Measurements from ENCODE around the gene MEIS3. TPM values are rescaled to one million over a fixed set of nuclear protein-coding genes. Genes with fewer than 3 reads are reported as not detected.

The MEIS3 gene
- 44.6 TPM for polyA plus RNA-seq (2013, experiment 1 of 2)
- polyA plus RNA-seq (2013, experiment 2 of 2), result 40.4 TPM

- Histone ChIP-seq H2BK5ac (ENCODE audit: low read depth, low read length, poor library complexity, severe bottlenecking) (no peak within 1 kb of the TSS), H3K18ac (ENCODE audit: low read depth in 1 of 2, low read length in 2 of 2) (peak within 1 kb of the TSS; percentile 58 to 91), H4K8ac (ENCODE audit: low read length) (peak within 1 kb of the TSS; percentile 62), H4K91ac (ENCODE audit: low read length) (peak within 1 kb of the TSS; percentile 82), H3K14ac (ENCODE audit: low read length in 2 of 2) (peak within 1 kb of the TSS in 1 of 2 experiments; percentile 94), H3K4me1 (ENCODE audit: control insufficient read depth, insufficient read depth, low read depth, low read length) (peaks cover 15% of the 10 kb centered on the region), H3K27ac (ENCODE audit: low read length, poor library complexity, severe bottlenecking) (no peak within 1 kb of the TSS), H3K23ac (ENCODE audit: low read length in 2 of 2) (peak within 1 kb of the TSS in 1 of 2 experiments; percentile 73), H3K79me1 (replicated peaks; ENCODE audit: low read length, poor library complexity, severe bottlenecking) (no peaks in the 10 kb centered on the region), H3K4ac (ENCODE audit: low read depth in 1 of 2, low read length in 2 of 2) (peak within 1 kb of the TSS; percentile 24 to 44), H2BK120ac (ENCODE audit: low read depth, low read length) (peak within 1 kb of the TSS; percentile 83), H2BK12ac (ENCODE audit: low read length in 2 of 2) (peak within 1 kb of the TSS in 1 of 2 experiments; percentile 42), H3K4me3 (ENCODE audit: insufficient read depth in 1 of 2, low read depth in 1 of 2, low read length in 2 of 2) (peak within 1 kb of the TSS; percentile 56 to 77), H3K9me3 (ENCODE audit: control insufficient read depth, low read length) (no peaks in the 10 kb centered on the region), H2AFZ (ENCODE audit: low read depth, low read length) (no peak within 1 kb of the TSS), H2AK5ac (ENCODE audit: low read length, severe bottlenecking) (no peak within 1 kb of the TSS), H2BK15ac (ENCODE audit: low read depth, poor library complexity, severe bottlenecking) (peak within 1 kb of the TSS; percentile 54), H3K4me2 (ENCODE audit: low read length, poor library complexity, severe bottlenecking) (peak within 1 kb of the TSS; percentile 68), H3K27me3 (ENCODE audit: control insufficient read depth in 1 of 2, insufficient read depth in 1 of 2, low read length in 2 of 2) (peaks cover 62 to 83% of the 10 kb centered on the region in 2 experiments), H3K9ac (ENCODE audit: low read length) (peak within 1 kb of the TSS; percentile 75), H3K36me3 (ENCODE audit: control insufficient read depth in 1 of 2, insufficient read depth in 2 of 2, low read depth in 1 of 2, low read length in 2 of 2) (peaks cover 3 to 8% of the 10 kb centered on the region in 2 experiments)
- 0% methylated on average over 8 of the region's 70 CpGs for WGBS
- no peak for DNase-seq
Measured at GRCh38 chr19:47419030-47419783, at the start of gene MEIS3. TSS of gene MEIS3 (minus strand) at chr19:47419527. CDS start at chr19:47419081, 446 bp downstream.

DNA sequence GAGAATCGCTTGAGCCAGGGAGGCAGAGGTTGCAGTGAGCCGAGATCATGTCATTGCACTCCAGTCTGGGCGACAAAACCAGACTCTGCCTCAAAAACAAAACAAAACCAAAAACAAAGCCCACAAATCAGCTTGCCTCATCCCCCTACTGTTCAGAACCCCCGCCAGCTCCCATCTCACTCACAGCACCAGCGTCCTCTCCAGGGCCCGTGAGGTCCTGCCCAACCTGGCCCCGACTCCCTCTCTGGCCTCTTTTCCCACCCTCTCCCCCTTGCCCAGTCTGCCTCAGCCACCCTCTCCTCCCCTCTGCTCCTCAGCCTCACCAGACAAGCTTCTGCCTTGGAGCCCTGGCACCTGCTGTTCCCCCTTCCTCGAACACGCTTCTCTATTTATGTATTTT is 48.6 kb upstream of the MEIS3 start:
- Histone ChIP-seq H3K79me1 (replicated peaks; ENCODE audit: low read length, poor library complexity, severe bottlenecking) (no peaks in the 10 kb centered on the region), H2AK5ac (ENCODE audit: low read length, severe bottlenecking) (no peak overlapping the region), H3K4ac (ENCODE audit: low read depth in 1 of 2, low read length in 2 of 2) (no peak overlapping the region), H3K9ac (ENCODE audit: low read length) (no peak overlapping the region), H3K23ac (ENCODE audit: low read length in 2 of 2) (no peak overlapping the region), H2BK5ac (ENCODE audit: low read depth, low read length, poor library complexity, severe bottlenecking) (no peak overlapping the region), H3K4me3 (ENCODE audit: insufficient read depth in 1 of 2, low read depth in 1 of 2, low read length in 2 of 2) (no peak overlapping the region), H3K18ac (ENCODE audit: low read depth in 1 of 2, low read length in 2 of 2) (no peak overlapping the region), H3K4me1 (ENCODE audit: control insufficient read depth, insufficient read depth, low read depth, low read length) (peaks cover 6% of the 10 kb centered on the region), H3K14ac (ENCODE audit: low read length in 2 of 2) (no peak overlapping the region), H2BK12ac (ENCODE audit: low read length in 2 of 2) (no peak overlapping the region), H2BK15ac (ENCODE audit: low read depth, poor library complexity, severe bottlenecking) (no peak overlapping the region), H4K8ac (ENCODE audit: low read length) (no peak overlapping the region), H3K27ac (ENCODE audit: low read length, poor library complexity, severe bottlenecking) (no peak overlapping the region), H3K36me3 (ENCODE audit: control insufficient read depth in 1 of 2, insufficient read depth in 2 of 2, low read depth in 1 of 2, low read length in 2 of 2) (no peaks in the 10 kb centered on the region), H3K4me2 (ENCODE audit: low read length, poor library complexity, severe bottlenecking) (no peak overlapping the region), H4K91ac (ENCODE audit: low read length) (no peak overlapping the region), H2AFZ (ENCODE audit: low read depth, low read length) (no peak overlapping the region), H2BK120ac (ENCODE audit: low read depth, low read length) (no peak overlapping the region), H3K9me3 (ENCODE audit: control insufficient read depth, low read length) (no peaks in the 10 kb centered on the region), H3K27me3 (ENCODE audit: control insufficient read depth in 1 of 2, insufficient read depth in 1 of 2, low read length in 2 of 2) (peaks cover 68 to 88% of the 10 kb centered on the region in 2 experiments)
- no peak for DNase-seq
- 61% methylated on average over 9 of the region's 9 CpGs for WGBS

- WGBS, result 88% methylated on average over 27 of the region's 27 CpGs
- Histone ChIP-seq H4K91ac (ENCODE audit: low read length) (no peak overlapping the region), H3K23ac (ENCODE audit: low read length in 2 of 2) (no peak overlapping the region), H3K14ac (ENCODE audit: low read length in 2 of 2) (no peak overlapping the region), H3K36me3 (ENCODE audit: control insufficient read depth in 1 of 2, insufficient read depth in 2 of 2, low read depth in 1 of 2, low read length in 2 of 2) (no peaks in the 10 kb centered on the region), H3K4ac (ENCODE audit: low read depth in 1 of 2, low read length in 2 of 2) (no peak overlapping the region), H2BK12ac (ENCODE audit: low read length in 2 of 2) (no peak overlapping the region), H3K18ac (ENCODE audit: low read depth in 1 of 2, low read length in 2 of 2) (no peak overlapping the region), H2BK15ac (ENCODE audit: low read depth, poor library complexity, severe bottlenecking) (no peak overlapping the region), H2AK5ac (ENCODE audit: low read length, severe bottlenecking) (no peak overlapping the region), H2BK120ac (ENCODE audit: low read depth, low read length) (no peak overlapping the region), H3K9me3 (ENCODE audit: control insufficient read depth, low read length) (no peaks in the 10 kb centered on the region), H3K79me1 (replicated peaks; ENCODE audit: low read length, poor library complexity, severe bottlenecking) (no peaks in the 10 kb centered on the region), H3K27ac (ENCODE audit: low read length, poor library complexity, severe bottlenecking) (no peak overlapping the region), H3K4me3 (ENCODE audit: insufficient read depth in 1 of 2, low read depth in 1 of 2, low read length in 2 of 2) (no peak overlapping the region), H3K4me2 (ENCODE audit: low read length, poor library complexity, severe bottlenecking) (no peak overlapping the region), H2AFZ (ENCODE audit: low read depth, low read length) (no peak overlapping the region), H3K27me3 (ENCODE audit: control insufficient read depth in 1 of 2, insufficient read depth in 1 of 2, low read length in 2 of 2) (peaks cover 60 to 80% of the 10 kb centered on the region in 2 experiments), H3K4me1 (ENCODE audit: control insufficient read depth, insufficient read depth, low read depth, low read length) (no peaks in the 10 kb centered on the region), H2BK5ac (ENCODE audit: low read depth, low read length, poor library complexity, severe bottlenecking) (no peak overlapping the region), H3K9ac (ENCODE audit: low read length) (no peak overlapping the region), H4K8ac (ENCODE audit: low read length) (no peak overlapping the region)
- no peak for DNase-seq
Measured at GRCh38 chr19:47465957-47466356, 46.6 kb upstream of the MEIS3 start.

- no peak overlapping the region for H3K9ac ChIP-seq (ENCODE audit: low read length)
- 77% methylated on average over 10 of the region's 10 CpGs for WGBS
- H2BK12ac ChIP-seq (ENCODE audit: low read length in 2 of 2), result no peak overlapping the region
- no peak overlapping the region for H3K4ac ChIP-seq (ENCODE audit: low read depth in 1 of 2, low read length in 2 of 2)
- no peak overlapping the region for H4K91ac ChIP-seq (ENCODE audit: low read length)
- no peak overlapping the region for H2AK5ac ChIP-seq (ENCODE audit: low read length, severe bottlenecking)
- no peak overlapping the region for H2AFZ ChIP-seq (ENCODE audit: low read depth, low read length)
- H3K4me1 ChIP-seq (ENCODE audit: control insufficient read depth, insufficient read depth, low read depth, low read length), result no peaks in the 10 kb centered on the region
- H3K4me3 ChIP-seq (ENCODE audit: insufficient read depth in 1 of 2, low read depth in 1 of 2, low read length in 2 of 2), result no peak overlapping the region
- H2BK120ac ChIP-seq (ENCODE audit: low read depth, low read length), result no peak overlapping the region
- peaks cover 53 to 77% of the 10 kb centered on the region in 2 experiments for H3K27me3 ChIP-seq (ENCODE audit: control insufficient read depth in 1 of 2, insufficient read depth in 1 of 2, low read length in 2 of 2)
- no peaks in the 10 kb centered on the region for H3K36me3 ChIP-seq (ENCODE audit: control insufficient read depth in 1 of 2, insufficient read depth in 2 of 2, low read depth in 1 of 2, low read length in 2 of 2)
- H3K18ac ChIP-seq (ENCODE audit: low read depth in 1 of 2, low read length in 2 of 2), result no peak overlapping the region
- no peak overlapping the region for H4K8ac ChIP-seq (ENCODE audit: low read length)
- no peak overlapping the region for H2BK15ac ChIP-seq (ENCODE audit: low read depth, poor library complexity, severe bottlenecking)
- no peak overlapping the region for H2BK5ac ChIP-seq (ENCODE audit: low read depth, low read length, poor library complexity, severe bottlenecking)
- H3K4me2 ChIP-seq (ENCODE audit: low read length, poor library complexity, severe bottlenecking), result no peak overlapping the region
- H3K9me3 ChIP-seq (ENCODE audit: control insufficient read depth, low read length), result no peaks in the 10 kb centered on the region
- H3K79me1 ChIP-seq (replicated peaks; ENCODE audit: low read length, poor library complexity, severe bottlenecking), result no peaks in the 10 kb centered on the region
- H3K23ac ChIP-seq (ENCODE audit: low read length in 2 of 2), result no peak overlapping the region
- H3K27ac ChIP-seq (ENCODE audit: low read length, poor library complexity, severe bottlenecking), result no peak overlapping the region
- H3K14ac ChIP-seq (ENCODE audit: low read length in 2 of 2), result no peak overlapping the region
- no peak for DNase-seq
Measured at GRCh38 chr19:47464675-47465419, 45.5 kb upstream of the MEIS3 start.

All from mesenchymal stem cell (in vitro differentiated cells and primary cell).